ENCODE results near the gene FHOD3.

The FHOD3 gene

GRCh38 chr18:36415171-36415570 is 117.7 kb downstream of the FHOD3 start:
- no peak for DNase-seq

GRCh38 chr18:36415625-36416024 is 118.1 kb downstream of the FHOD3 start:
- no peak for DNase-seq

GRCh38 chr18:36419188-36419899 is 121.8 kb downstream of the FHOD3 start:
- no peak for DNase-seq

- DNase-seq = no peak
Observed at GRCh38 chr18:36419900-36420531, 122.5 kb downstream of the FHOD3 start.

- no peak for DNase-seq
Observed at GRCh38 chr18:36420826-36421225, 123.3 kb downstream of the FHOD3 start.

- DNase-seq = no peak
Observed at GRCh38 chr18:36424741-36425142, 127.2 kb downstream of the FHOD3 start.

GRCh38 chr18:36427369-36427768 is 129.9 kb downstream of the FHOD3 start:
- DNase-seq = no peak

GRCh38 chr18:36427831-36428230 is 130.3 kb downstream of the FHOD3 start:
- no peak for DNase-seq

GRCh38 chr18:36428431-36429029 is 131.0 kb downstream of the FHOD3 start:
- no peak for DNase-seq

- no peak for DNase-seq
Observed at GRCh38 chr18:36432880-36433555, 135.5 kb downstream of the FHOD3 start.

- no peak for DNase-seq
Observed at GRCh38 chr18:36436387-36436786, 138.9 kb downstream of the FHOD3 start.

GRCh38 chr18:36440614-36441013 is 143.1 kb downstream of the FHOD3 start:
- no peak for DNase-seq

- DNase-seq = no peak
Observed at GRCh38 chr18:36441426-36442240, 144.1 kb downstream of the FHOD3 start.

GRCh38 chr18:36442717-36443116 is 145.2 kb downstream of the FHOD3 start:
- DNase-seq = no peak

GRCh38 chr18:36446059-36446458 is 148.5 kb downstream of the FHOD3 start:
- no peak for DNase-seq

- no peak for DNase-seq
Observed at GRCh38 chr18:36448384-36449290, 151.1 kb downstream of the FHOD3 start.

GRCh38 chr18:36449451-36449850 is 151.9 kb downstream of the FHOD3 start:
- no peak for DNase-seq

- no peak for DNase-seq
Observed at GRCh38 chr18:36450264-36450663, 152.8 kb downstream of the FHOD3 start.

- DNase-seq = no peak
Observed at GRCh38 chr18:36451454-36452251, 154.1 kb downstream of the FHOD3 start.

- no peak for DNase-seq
Observed at GRCh38 chr18:36454245-36454644, 156.7 kb downstream of the FHOD3 start.

Data from CD4-positive, alpha-beta T cell treated with Interferon alpha-2 for 1 hour (primary cell).